C4-2B (cell line): ENCODE measurements around the gene PFKP.

Experiments used
- H3K27ac ChIP-seq: fragments of 450-650 bp; 2 replicates; pipeline ENCODE4 v1.5.1; 2017
- CTCF ChIP-seq: fragments of 450-650 bp; conservative IDR thresholded peaks from 2 replicates; pipeline ENCODE4 v1.5.1; 2017; ENCODE audit warnings: mild to moderate bottlenecking
- ZFX ChIP-seq: fragments of 450-650 bp; IDR thresholded peaks from 2 replicates; pipeline ENCODE4 v1.6.1; 2017

PFKP gene

GRCh38 chr10:3109633-3110032 is 42.3 kb downstream of the PFKP start:
- H3K27ac ChIP-seq, result no peak overlapping the region
- TF ChIP-seq CTCF, result no peak
- TF ChIP-seq ZFX, result no peak

- TF ChIP-seq ZFX (no peak), CTCF (no peak)
- no peak overlapping the region for H3K27ac ChIP-seq
Observed at GRCh38 chr10:3110782-3111620, 43.7 kb downstream of the PFKP start.

- no peak for TF ChIP-seq ZFX
- TF ChIP-seq CTCF, result no peak
- no peak overlapping the region for H3K27ac ChIP-seq
Observed at GRCh38 chr10:3111621-3112163, 44.3 kb downstream of the PFKP start.

GRCh38 chr10:3113343-3113720 is 46.0 kb downstream of the PFKP start:
- TF ChIP-seq ZFX (no peak), CTCF (no peak)
- H3K27ac ChIP-seq, result no peak overlapping the region

- TF ChIP-seq CTCF, result no peak
- TF ChIP-seq ZFX, result no peak
- H3K27ac ChIP-seq, result no peak overlapping the region
Observed at GRCh38 chr10:3115685-3116084, 48.3 kb downstream of the PFKP start.

- H3K27ac ChIP-seq, result no peak overlapping the region
- TF ChIP-seq CTCF (no peak), ZFX (no peak)
Observed at GRCh38 chr10:3116508-3117100, 49.3 kb downstream of the PFKP start.

GRCh38 chr10:3117486-3117885 is 50.1 kb downstream of the PFKP start:
- H3K27ac ChIP-seq, result no peak overlapping the region
- TF ChIP-seq CTCF (no peak), ZFX (no peak)
